ENCODE data around the gene PPDPF. TPM values are rescaled to one million over a fixed set of nuclear protein-coding genes. Genes with fewer than 3 reads are reported as not detected.

The PPDPF gene
- total RNA-seq, 1 experiment from 2014 or later: 243 TPM

DNA sequence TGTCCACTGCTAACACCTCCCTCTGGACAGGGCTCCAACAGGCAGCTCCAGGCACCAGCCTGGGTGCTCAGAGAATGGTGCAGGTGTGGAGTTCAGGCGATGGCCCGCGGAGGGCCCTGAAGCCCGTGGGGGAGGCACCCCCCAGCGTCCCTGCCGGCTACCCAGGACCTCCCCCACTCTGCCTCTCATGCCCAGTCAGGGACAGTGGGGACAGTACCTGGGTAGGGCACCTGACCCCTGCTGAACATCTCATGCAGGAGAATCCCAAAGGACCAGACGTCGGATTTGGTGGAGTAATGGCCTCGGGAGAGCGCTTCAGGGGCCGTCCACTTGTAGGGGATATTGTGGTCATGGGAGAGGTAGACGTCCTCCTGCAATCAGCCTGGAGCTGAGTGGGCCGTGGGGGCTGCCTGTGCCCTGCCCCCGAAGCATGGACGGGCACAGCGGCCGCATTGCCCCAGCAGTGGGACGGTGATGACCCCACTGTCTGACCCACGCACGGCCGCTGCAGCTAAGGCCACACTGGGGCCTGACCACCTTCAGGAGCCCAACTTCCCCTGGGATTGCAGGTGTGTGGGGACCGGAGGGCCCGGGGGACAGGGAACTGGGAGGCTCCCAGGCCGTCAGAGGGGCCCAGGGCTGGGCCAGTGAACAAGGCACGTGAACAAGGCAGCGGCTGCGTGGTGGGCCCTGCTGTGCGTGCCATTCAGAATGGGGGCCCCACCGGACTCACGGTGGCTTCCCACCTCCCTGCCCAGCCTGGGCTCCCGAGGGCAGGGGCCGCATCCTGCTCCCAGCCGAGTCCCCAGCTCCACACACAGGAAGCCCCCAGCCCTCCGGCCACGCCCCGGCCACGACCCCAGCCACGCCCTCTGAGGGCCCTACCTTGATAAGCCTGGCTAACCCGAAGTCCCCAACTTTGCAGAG is 9.6 kb downstream of the PPDPF start:
- intact Hi-C loops (cut with micrococcal nuclease; ENCODE audit: unreplicated experiment): no loop called here
- Histone ChIP-seq H3K9me3 (ENCODE audit: insufficient read depth, low read depth) (no peaks in the 10 kb centered on the region), H3K36me3 (ENCODE audit: low read depth) (no peaks in the 10 kb centered on the region), H3K9me2 (ENCODE audit: insufficient read depth) (no peaks in the 10 kb centered on the region), H3K4me2 (no peak overlapping the region), H3K27me3 (ENCODE audit: insufficient read depth, low read depth) (no peaks in the 10 kb centered on the region), H3K27ac (no peak overlapping the region), H4K20me1 (ENCODE audit: insufficient read depth) (no peaks in the 10 kb centered on the region), H3K79me2 (ENCODE audit: low read depth) (no peaks in the 10 kb centered on the region), H2AFZ (no peak overlapping the region), H3K4me1 (replicated peaks; ENCODE audit: insufficient read depth) (peaks cover 18% of the 10 kb centered on the region), H3K4me3 (no peak overlapping the region), H3F3A (ENCODE audit: insufficient read depth, low read depth) (peaks cover 57% of the 10 kb centered on the region; the same call in 1 of the 2 replicates)
- POLR2A ChIA-PET (ENCODE audit: unreplicated experiment): no interaction called here
- no peak for TF ChIP-seq EZH2 (IDR thresholded peaks at IDR 0.05; ENCODE audit: low read depth)
- TF ChIP-seq, protein P1, sequence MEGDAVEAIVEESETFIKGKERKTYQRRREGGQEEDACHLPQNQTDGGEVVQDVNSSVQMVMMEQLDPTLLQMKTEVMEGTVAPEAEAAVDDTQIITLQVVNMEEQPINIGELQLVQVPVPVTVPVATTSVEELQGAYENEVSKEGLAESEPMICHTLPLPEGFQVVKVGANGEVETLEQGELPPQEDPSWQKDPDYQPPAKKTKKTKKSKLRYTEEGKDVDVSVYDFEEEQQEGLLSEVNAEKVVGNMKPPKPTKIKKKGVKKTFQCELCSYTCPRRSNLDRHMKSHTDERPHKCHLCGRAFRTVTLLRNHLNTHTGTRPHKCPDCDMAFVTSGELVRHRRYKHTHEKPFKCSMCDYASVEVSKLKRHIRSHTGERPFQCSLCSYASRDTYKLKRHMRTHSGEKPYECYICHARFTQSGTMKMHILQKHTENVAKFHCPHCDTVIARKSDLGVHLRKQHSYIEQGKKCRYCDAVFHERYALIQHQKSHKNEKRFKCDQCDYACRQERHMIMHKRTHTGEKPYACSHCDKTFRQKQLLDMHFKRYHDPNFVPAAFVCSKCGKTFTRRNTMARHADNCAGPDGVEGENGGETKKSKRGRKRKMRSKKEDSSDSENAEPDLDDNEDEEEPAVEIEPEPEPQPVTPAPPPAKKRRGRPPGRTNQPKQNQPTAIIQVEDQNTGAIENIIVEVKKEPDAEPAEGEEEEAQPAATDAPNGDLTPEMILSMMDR (conservative IDR thresholded peaks at IDR 0.05): no peak
- no TSS peak for BruUV-seq (replicated peaks)
- no peak for DNase-seq
- CTCF ChIA-PET: no interaction called here

GRCh38 chr20:63530788-63531160 is 10.2 kb downstream of the PPDPF start:
- intact Hi-C loops (cut with micrococcal nuclease; ENCODE audit: unreplicated experiment): no loop called here

GRCh38 chr20:63531686-63532448 is 11.3 kb downstream of the PPDPF start:
- ChIA-PET CTCF (no interaction called here), POLR2A (ENCODE audit: unreplicated experiment) (no interaction called here)
- TF ChIP-seq, protein P1 (conservative IDR thresholded peaks at IDR 0.05): no peak
- TF ChIP-seq EZH2 (IDR thresholded peaks at IDR 0.05; ENCODE audit: low read depth): no peak
- peaks cover 4% of the 10 kb centered on the region; the same call in 1 of the 2 replicates for H3K79me2 ChIP-seq (ENCODE audit: low read depth)
- H3K27me3 ChIP-seq (ENCODE audit: insufficient read depth, low read depth): no peaks in the 10 kb centered on the region
- H3F3A ChIP-seq (ENCODE audit: insufficient read depth, low read depth): peaks cover 48% of the 10 kb centered on the region; the same call in 1 of the 2 replicates
- no peaks in the 10 kb centered on the region for H3K9me3 ChIP-seq (ENCODE audit: insufficient read depth, low read depth)
- H3K4me2 ChIP-seq: no peak overlapping the region
- intact Hi-C loops (cut with micrococcal nuclease; ENCODE audit: unreplicated experiment): no loop called here
- peaks cover 26% of the 10 kb centered on the region for H3K4me1 ChIP-seq (replicated peaks; ENCODE audit: insufficient read depth)
- no peaks in the 10 kb centered on the region for H4K20me1 ChIP-seq (ENCODE audit: insufficient read depth)
- DNase-seq: no peak
- no peak overlapping the region for H2AFZ ChIP-seq
- no TSS peak for BruUV-seq (replicated peaks)
- H3K4me3 ChIP-seq: no peak overlapping the region
- H3K36me3 ChIP-seq (ENCODE audit: low read depth): no peaks in the 10 kb centered on the region
- H3K27ac ChIP-seq: no peak overlapping the region
- no peaks in the 10 kb centered on the region for H3K9me2 ChIP-seq (ENCODE audit: insufficient read depth)

More at GRCh38 chr20:63530788-63531160, 10.2 kb downstream of the PPDPF start:
- no peaks in the 10 kb centered on the region for H3K27me3 ChIP-seq (ENCODE audit: insufficient read depth, low read depth)
- H3K36me3 ChIP-seq (ENCODE audit: low read depth): no peaks in the 10 kb centered on the region
- no peaks in the 10 kb centered on the region for H3K9me2 ChIP-seq (ENCODE audit: insufficient read depth)
- H3K9me3 ChIP-seq (ENCODE audit: insufficient read depth, low read depth): no peaks in the 10 kb centered on the region
- POLR2A ChIA-PET (ENCODE audit: unreplicated experiment): interaction anchor here (0.7 kb wide), 1 partner anchor 9 kb away, joined by 5 read pairs; no protein-coding TSS in a partner anchor
- H4K20me1 ChIP-seq (ENCODE audit: insufficient read depth): no peaks in the 10 kb centered on the region
- TF ChIP-seq, protein P1 (conservative IDR thresholded peaks at IDR 0.05): no peak
- TF ChIP-seq EZH2 (IDR thresholded peaks at IDR 0.05; ENCODE audit: low read depth): no peak
- H3K4me2 ChIP-seq: no peak overlapping the region
- CTCF ChIA-PET: no interaction called here
- H3K27ac ChIP-seq: no peak overlapping the region
- H3K4me3 ChIP-seq: no peak overlapping the region
- no peaks in the 10 kb centered on the region for H3K79me2 ChIP-seq (ENCODE audit: low read depth)
- no TSS peak for BruUV-seq (replicated peaks)
- peaks cover 21% of the 10 kb centered on the region for H3K4me1 ChIP-seq (replicated peaks; ENCODE audit: insufficient read depth)
- peaks cover 55% of the 10 kb centered on the region; the same call in 1 of the 2 replicates for H3F3A ChIP-seq (ENCODE audit: insufficient read depth, low read depth)
- no peak for DNase-seq
- H2AFZ ChIP-seq: no peak overlapping the region

Data from PC-9 (cell line).